Measurements from ENCODE around the gene B3GNT9.

Gene B3GNT9

DNA sequence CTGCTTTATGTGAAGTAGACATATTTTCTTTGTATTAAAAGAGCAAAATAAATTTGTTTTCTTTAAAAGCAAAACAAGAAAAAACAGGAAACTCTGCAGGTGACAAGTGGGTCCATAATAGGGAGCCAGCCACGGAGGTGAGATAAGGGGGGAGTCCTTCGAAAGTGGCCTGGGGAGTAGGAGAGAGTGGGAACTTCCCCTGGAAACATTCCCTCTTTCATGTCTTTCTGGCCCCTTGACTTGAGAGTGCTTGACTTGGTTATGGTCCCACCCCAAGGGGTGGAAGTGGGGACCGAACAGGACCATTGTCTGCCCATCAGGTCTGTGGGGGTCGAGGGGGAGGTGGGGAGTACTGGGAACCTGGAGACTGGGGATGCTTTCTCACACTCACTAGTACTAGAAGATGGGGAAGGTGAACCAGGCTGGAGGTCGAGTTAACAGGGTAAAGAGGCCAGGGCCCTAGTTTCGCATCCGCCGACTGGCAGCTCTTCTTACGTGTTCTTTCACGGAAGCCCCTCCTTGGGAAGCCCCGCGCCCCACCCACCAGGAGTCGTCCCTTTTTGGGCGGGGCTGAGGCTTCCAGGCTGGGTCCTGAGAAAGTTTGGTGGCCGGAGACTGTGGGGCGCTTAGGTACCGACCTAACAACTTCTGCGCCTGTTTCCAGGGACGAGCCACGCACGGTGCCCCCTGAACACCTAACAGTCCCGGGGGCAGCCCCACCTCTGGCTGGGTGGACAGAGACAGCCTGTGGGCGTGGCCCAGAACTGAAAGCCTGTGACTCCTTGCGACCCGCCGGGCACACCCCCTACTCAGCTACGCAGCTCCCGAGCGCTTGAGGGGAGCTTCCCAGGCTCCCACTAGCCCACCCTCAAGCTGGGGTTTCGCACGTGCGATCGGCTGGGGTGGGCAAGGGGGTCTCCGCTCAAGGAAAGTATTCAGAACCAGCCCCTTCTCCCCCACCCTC is 8.1 kb upstream of the B3GNT9 start:
- peaks cover 22% of the 10 kb centered on the region for H3K4me1 ChIP-seq (ENCODE audit: low read length)
- DNase-seq, result peak; percentile 94
- no peaks in the 10 kb centered on the region for H3K9me2 ChIP-seq (replicated peaks; ENCODE audit: insufficient read depth, low read length)
- no peaks in the 10 kb centered on the region for H4K20me1 ChIP-seq (ENCODE audit: insufficient read depth, low read length)
- peak overlapping the region; percentile 99 for H3K9ac ChIP-seq (ENCODE audit: low read length)
- peaks cover 17% of the 10 kb centered on the region for H3K79me2 ChIP-seq (ENCODE audit: low read length)
- no peaks in the 10 kb centered on the region for H3K36me3 ChIP-seq (replicated peaks; ENCODE audit: insufficient read depth, low read length)
- peak overlapping the region; percentile 96 for H3K4me3 ChIP-seq (ENCODE audit: low read length)
- TF ChIP-seq, protein P1, sequence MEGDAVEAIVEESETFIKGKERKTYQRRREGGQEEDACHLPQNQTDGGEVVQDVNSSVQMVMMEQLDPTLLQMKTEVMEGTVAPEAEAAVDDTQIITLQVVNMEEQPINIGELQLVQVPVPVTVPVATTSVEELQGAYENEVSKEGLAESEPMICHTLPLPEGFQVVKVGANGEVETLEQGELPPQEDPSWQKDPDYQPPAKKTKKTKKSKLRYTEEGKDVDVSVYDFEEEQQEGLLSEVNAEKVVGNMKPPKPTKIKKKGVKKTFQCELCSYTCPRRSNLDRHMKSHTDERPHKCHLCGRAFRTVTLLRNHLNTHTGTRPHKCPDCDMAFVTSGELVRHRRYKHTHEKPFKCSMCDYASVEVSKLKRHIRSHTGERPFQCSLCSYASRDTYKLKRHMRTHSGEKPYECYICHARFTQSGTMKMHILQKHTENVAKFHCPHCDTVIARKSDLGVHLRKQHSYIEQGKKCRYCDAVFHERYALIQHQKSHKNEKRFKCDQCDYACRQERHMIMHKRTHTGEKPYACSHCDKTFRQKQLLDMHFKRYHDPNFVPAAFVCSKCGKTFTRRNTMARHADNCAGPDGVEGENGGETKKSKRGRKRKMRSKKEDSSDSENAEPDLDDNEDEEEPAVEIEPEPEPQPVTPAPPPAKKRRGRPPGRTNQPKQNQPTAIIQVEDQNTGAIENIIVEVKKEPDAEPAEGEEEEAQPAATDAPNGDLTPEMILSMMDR (IDR thresholded peaks at IDR 0.05; ENCODE audit: low read length), result no peak
- TF ChIP-seq EZH2 (optimal IDR thresholded peaks at IDR 0.05; ENCODE audit: low read depth, low read length), result no peak
- TF ChIP-seq EZH2phosphoT487 (IDR thresholded peaks at IDR 0.05; ENCODE audit: low read length), result no peak
- peak overlapping the region; percentile 97 for H3K4me2 ChIP-seq (ENCODE audit: low read depth, low read length)
- no peaks in the 10 kb centered on the region for H3K9me3 ChIP-seq (replicated peaks; ENCODE audit: insufficient read depth, low read length)
- no peaks in the 10 kb centered on the region for H3K27me3 ChIP-seq (replicated peaks; ENCODE audit: insufficient read depth, low read length)
- peak overlapping the region; percentile 22 for H2AFZ ChIP-seq (ENCODE audit: low read length)
- H3F3A ChIP-seq (ENCODE audit: insufficient read depth, low read length), result peaks cover 26% of the 10 kb centered on the region
- H3K27ac ChIP-seq (ENCODE audit: low read length), result peak overlapping the region; percentile 100

DNA sequence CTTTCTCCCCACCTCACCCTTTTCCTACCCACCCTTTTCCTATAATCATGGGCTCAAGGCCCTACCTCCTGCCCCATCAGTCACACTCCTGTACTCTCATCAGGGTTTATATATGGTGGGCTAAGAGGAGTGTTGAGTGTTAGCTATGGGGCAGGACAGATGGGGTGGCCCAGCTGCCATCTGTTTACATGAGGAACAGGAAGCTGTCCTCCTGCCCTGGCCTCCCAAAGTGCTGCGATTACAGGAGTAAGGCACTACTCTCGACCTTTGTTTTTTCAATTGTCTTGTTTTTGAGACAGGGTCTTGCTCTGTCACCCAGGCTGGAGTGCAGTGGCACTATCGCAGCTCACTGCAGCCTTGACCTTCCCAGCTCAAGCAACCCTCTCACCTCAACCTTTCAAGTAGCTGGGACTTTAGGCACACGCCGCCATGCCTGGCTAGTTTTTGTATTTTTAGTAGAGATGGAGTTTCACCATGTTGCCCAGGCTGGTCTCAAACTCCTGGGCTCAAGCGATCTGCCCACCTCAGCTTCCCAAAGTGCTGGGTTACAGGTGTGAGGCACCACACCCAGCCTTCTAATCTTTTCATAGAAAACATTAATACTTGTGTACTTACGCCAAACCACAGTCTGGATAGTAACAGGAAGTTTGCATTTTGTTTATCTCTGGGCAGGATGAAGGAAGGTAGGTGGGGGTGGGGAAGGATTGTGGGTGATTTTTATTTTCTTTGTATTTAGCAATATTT is 7.3 kb upstream of the B3GNT9 start:
- Histone ChIP-seq H3K4me2 (ENCODE audit: low read depth, low read length) (peak overlapping the region; percentile 97), H3K36me3 (replicated peaks; ENCODE audit: insufficient read depth, low read length) (no peaks in the 10 kb centered on the region), H3K4me1 (ENCODE audit: low read length) (peaks cover 18% of the 10 kb centered on the region), H3K79me2 (ENCODE audit: low read length) (peaks cover 17% of the 10 kb centered on the region), H3K9me2 (replicated peaks; ENCODE audit: insufficient read depth, low read length) (no peaks in the 10 kb centered on the region), H3K27me3 (replicated peaks; ENCODE audit: insufficient read depth, low read length) (no peaks in the 10 kb centered on the region), H3K9me3 (replicated peaks; ENCODE audit: insufficient read depth, low read length) (no peaks in the 10 kb centered on the region), H2AFZ (ENCODE audit: low read length) (no peak overlapping the region), H4K20me1 (ENCODE audit: insufficient read depth, low read length) (no peaks in the 10 kb centered on the region), H3K4me3 (ENCODE audit: low read length) (peak overlapping the region; percentile 96), H3F3A (ENCODE audit: insufficient read depth, low read length) (peaks cover 26% of the 10 kb centered on the region), H3K27ac (ENCODE audit: low read length) (peak overlapping the region; percentile 100), H3K9ac (ENCODE audit: low read length) (peak overlapping the region; percentile 99)
- TF ChIP-seq EZH2 (optimal IDR thresholded peaks at IDR 0.05; ENCODE audit: low read depth, low read length), result no peak
- no peak for TF ChIP-seq EZH2phosphoT487 (IDR thresholded peaks at IDR 0.05; ENCODE audit: low read length)
- TF ChIP-seq, protein P1 (IDR thresholded peaks at IDR 0.05; ENCODE audit: low read length), result no peak
- DNase-seq, result peak; percentile 46

DNA sequence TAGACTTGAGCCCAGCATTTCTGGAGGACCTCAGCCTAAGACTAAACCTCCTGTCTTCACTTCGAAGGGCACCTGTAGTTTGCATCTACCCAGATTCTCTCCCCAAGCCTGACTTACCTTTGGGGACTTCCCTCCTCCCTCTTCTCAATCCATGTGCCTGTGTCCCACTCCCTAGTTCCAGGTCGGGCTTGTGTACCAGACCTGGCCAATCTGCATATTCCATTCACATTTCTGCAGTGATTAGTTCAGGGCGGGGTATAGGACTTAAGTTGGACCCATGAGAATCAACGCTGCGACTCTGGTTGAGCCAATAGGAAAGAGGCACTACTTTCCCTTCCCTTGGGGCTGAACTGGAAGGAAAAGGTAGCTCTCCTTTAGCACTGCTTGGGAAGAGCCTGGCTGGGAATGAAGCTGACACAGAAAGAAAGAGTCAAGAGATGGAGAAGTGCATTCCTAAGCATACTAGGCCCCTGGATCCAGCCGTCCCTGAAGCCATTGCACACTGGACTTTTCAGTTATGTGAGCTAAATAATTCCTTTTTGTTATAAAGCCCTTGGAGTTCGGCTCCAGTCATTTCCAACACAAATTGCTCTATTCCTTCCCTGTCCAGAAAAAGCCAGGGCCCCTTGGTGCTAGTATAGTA is 6.4 kb upstream of the B3GNT9 start:
- H3F3A ChIP-seq (ENCODE audit: insufficient read depth, low read length), result peaks cover 26% of the 10 kb centered on the region
- H3K27me3 ChIP-seq (replicated peaks; ENCODE audit: insufficient read depth, low read length), result no peaks in the 10 kb centered on the region
- H4K20me1 ChIP-seq (ENCODE audit: insufficient read depth, low read length), result no peaks in the 10 kb centered on the region
- peaks cover 17% of the 10 kb centered on the region for H3K79me2 ChIP-seq (ENCODE audit: low read length)
- no peak for DNase-seq
- no peak overlapping the region for H3K9ac ChIP-seq (ENCODE audit: low read length)
- no peak overlapping the region for H2AFZ ChIP-seq (ENCODE audit: low read length)
- H3K4me3 ChIP-seq (ENCODE audit: low read length), result no peak overlapping the region
- H3K4me1 ChIP-seq (ENCODE audit: low read length), result peaks cover 18% of the 10 kb centered on the region
- no peaks in the 10 kb centered on the region for H3K36me3 ChIP-seq (replicated peaks; ENCODE audit: insufficient read depth, low read length)
- no peaks in the 10 kb centered on the region for H3K9me3 ChIP-seq (replicated peaks; ENCODE audit: insufficient read depth, low read length)
- H3K27ac ChIP-seq (ENCODE audit: low read length), result peak overlapping the region; percentile 100; the same call in 1 of the 2 replicates
- no peak for TF ChIP-seq EZH2 (optimal IDR thresholded peaks at IDR 0.05; ENCODE audit: low read depth, low read length)
- TF ChIP-seq EZH2phosphoT487 (IDR thresholded peaks at IDR 0.05; ENCODE audit: low read length), result no peak
- TF ChIP-seq, protein P1 (IDR thresholded peaks at IDR 0.05; ENCODE audit: low read length), result no peak
- H3K4me2 ChIP-seq (ENCODE audit: low read depth, low read length), result no peak overlapping the region
- no peaks in the 10 kb centered on the region for H3K9me2 ChIP-seq (replicated peaks; ENCODE audit: insufficient read depth, low read length)
